GM21390 (cell line): ENCODE results near the gene GLYATL1.
A peak's percentile ranks its signal among the peaks of the same experiment; 100 is the strongest.

Experiments used
- ATAC-seq: cut with Tn5 transposase; IDR thresholded peaks from one replicate; pipeline ENCODE4 v1.9.1; 2021; ENCODE audit not compliant: unreplicated experiment

Gene GLYATL1

GRCh38 chr11:58926251-58926650, 13.0 kb upstream of the GLYATL1 start:
- ATAC-seq, result no peak

GRCh38 chr11:58926695-58927094, 12.6 kb upstream of the GLYATL1 start:
- no peak for ATAC-seq

- no peak for ATAC-seq
These were observed 11.7 kb upstream of the GLYATL1 start for GRCh38 chr11:58927393-58928106.

- no peak for ATAC-seq
These were observed 11.2 kb upstream of the GLYATL1 start for GRCh38 chr11:58928107-58928499.

GRCh38 chr11:58928691-58929090, 10.6 kb upstream of the GLYATL1 start:
- ATAC-seq, result no peak

GRCh38 chr11:58930926-58931325, 8.4 kb upstream of the GLYATL1 start:
- ATAC-seq, result no peak

GRCh38 chr11:58933661-58934060, 5.6 kb upstream of the GLYATL1 start:
- ATAC-seq, result no peak

GRCh38 chr11:58934945-58935513, 4.3 kb upstream of the GLYATL1 start:
- no peak for ATAC-seq

GRCh38 chr11:58938398-58938797, 890 bp upstream of the GLYATL1 start:
- ATAC-seq, result no peak

- ATAC-seq, result no peak
These were observed 740 bp downstream of the GLYATL1 start for GRCh38 chr11:58940028-58940427.

- ATAC-seq, result no peak
These were observed 2.5 kb downstream of the GLYATL1 start for GRCh38 chr11:58941838-58942237.

GRCh38 chr11:58945663-58946062, 6.4 kb downstream of the GLYATL1 start:
- ATAC-seq, result no peak

GRCh38 chr11:58949184-58949583, 9.9 kb downstream of the GLYATL1 start:
- ATAC-seq, result no peak

GRCh38 chr11:58957922-58958321, 18.6 kb downstream of the GLYATL1 start:
- ATAC-seq, result peak; percentile 68

- peak; percentile 70 for ATAC-seq
These were observed 19.2 kb downstream of the GLYATL1 start for GRCh38 chr11:58958500-58958899.

GRCh38 chr11:58963551-58964104, 24.3 kb downstream of the GLYATL1 start:
- ATAC-seq, result no peak

GRCh38 chr11:58965246-58965985, 26.1 kb downstream of the GLYATL1 start:
- ATAC-seq, result no peak

- ATAC-seq, result no peak
These were observed 29.0 kb downstream of the GLYATL1 start for GRCh38 chr11:58968251-58968711.

- no peak for ATAC-seq
These were observed 38.2 kb downstream of the GLYATL1 start for GRCh38 chr11:58977470-58977869.

GRCh38 chr11:58979222-58979621, 39.9 kb downstream of the GLYATL1 start:
- no peak for ATAC-seq

- ATAC-seq, result no peak
These were observed 41.0 kb downstream of the GLYATL1 start for GRCh38 chr11:58980159-58980843.
